SK-N-SH treated with all-trans-retinoic acid at 6 μM for 48 hours (cell line): ENCODE measurements around the gene SNAPC4.
"Not testable (repeated sequence)": the region's sequence is repeated elsewhere in the genome, so short reads cannot be mapped to it uniquely, and the experiment has no call there.

Experiments used
- CSDC2 ChIP-seq: fragments of 250-450 bp; sonication (Bioruptor Pico); IDR thresholded peaks from 2 replicates; pipeline ENCODE4 v1.5.0; 2020; ENCODE audit warnings: mild to moderate bottlenecking, moderate library complexity
- PATZ1 ChIP-seq: fragments of 250-450 bp; sonication (Bioruptor Pico); IDR thresholded peaks from 2 replicates; pipeline ENCODE4 v1.8.0; 2020; ENCODE audit warnings: mild to moderate bottlenecking, moderate library complexity, borderline replicate concordance
- ZC3H10 ChIP-seq: fragments of 250-450 bp; sonication (Bioruptor Pico); IDR thresholded peaks from 2 replicates; pipeline ENCODE4 v1.5.1; 2021; ENCODE audit warnings: mild to moderate bottlenecking, moderate library complexity
- ZFP30 ChIP-seq: fragments of 450-650 bp; formaldehyde crosslinking; IDR thresholded peaks from 2 replicates; pipeline ENCODE4 v1.5.0; 2022; ENCODE audit warnings: mild to moderate bottlenecking, moderate library complexity

DNA sequence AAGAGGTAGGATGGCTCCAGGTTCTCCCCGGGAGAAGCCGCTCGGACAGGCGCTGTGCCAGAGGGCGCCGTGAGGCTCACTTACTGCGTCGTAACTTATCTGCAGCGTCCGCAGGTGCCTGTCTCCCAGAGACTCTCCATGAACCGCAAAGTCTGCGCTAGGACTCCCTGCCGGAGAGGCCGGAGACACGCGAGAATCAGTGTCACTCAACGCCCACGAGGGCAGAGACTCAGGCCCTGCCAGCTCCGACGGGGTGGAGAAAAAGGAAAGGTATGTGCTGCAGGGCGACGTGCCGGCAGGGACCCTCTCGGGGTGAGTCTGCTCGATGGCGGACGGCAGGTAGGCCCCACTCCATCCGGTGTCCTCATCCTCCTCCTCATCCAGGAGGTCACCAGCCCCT lies 7.1 kb upstream of the SNAPC4 start:
- TF ChIP-seq ZC3H10, PATZ1, ZFP30, CSDC2 (CRISPR knock-in tag): not testable (repeated sequence)
